Naive thymus-derived CD4-positive, alpha-beta T cell (primary cell): ENCODE results near the gene GALNT7. TPM values are rescaled to one million over a fixed set of nuclear protein-coding genes. Genes with fewer than 3 reads are reported as not detected.

Experiments
- ATAC-seq: fragments of 150-1000 bp; cut with Tn5 transposase; 2 replicates; pipeline ENCODE4 v1.10.0; 2021; ENCODE audit warnings: mild to moderate bottlenecking, moderate library complexity
- CTCF ChIA-PET: fragments of 350-600 bp; sonication (Branson Sonifier 250); formaldehyde crosslinking; loops from one replicate; lab custom pipeline; 2021; ENCODE audit warnings: antibody characterized with exemption; lab: Charles Lee
- POLR2A ChIA-PET: fragments of 350-600 bp; sonication (Branson Sonifier 250); formaldehyde crosslinking; loops from one replicate; lab custom pipeline; 2021; ENCODE audit warnings: antibody characterized with exemption, inconsistent platforms; lab: Charles Lee
- DNase-seq, 9 donors: peaks; one replicate each; pipeline versions ENCODE4 v3.0.0 to v3.0.0-alpha.2; 2020 to 2022; ENCODE audit warnings: mixed read lengths in 1 of 9
- H3K27ac ChIP-seq: one replicate; pipeline ENCODE4 v1.7.0; 2013; ENCODE audit warnings: mild to moderate bottlenecking, low read depth, low read length, moderate library complexity
- H3K27me3 ChIP-seq, 2 donors: one replicate each; pipeline ENCODE4 v1.7.0; 2013; ENCODE audit warnings: low read length in 2 of 2, mild to moderate bottlenecking in 2 of 2, moderate library complexity in 2 of 2; ENCODE audit not compliant: control insufficient read depth in 2 of 2, insufficient read depth in 2 of 2
- H3K36me3 ChIP-seq, 3 experiments: 1 replicate in 2 of 3; 2 replicates in 1 of 3; pipeline ENCODE4 v1.7.0; 2013; ENCODE audit warnings: low read length in 3 of 3, mild to moderate bottlenecking in 3 of 3, moderate library complexity in 1 of 3; ENCODE audit not compliant: insufficient read depth in 3 of 3, control insufficient read depth in 2 of 3
- H3K4me1 ChIP-seq, 2 donors: one replicate each; pipeline ENCODE4 v1.7.0; 2013; ENCODE audit warnings: low read length in 2 of 2, mild to moderate bottlenecking in 2 of 2, moderate library complexity in 1 of 2; ENCODE audit not compliant: control insufficient read depth in 2 of 2, insufficient read depth in 2 of 2
- H3K4me3 ChIP-seq: 2 replicates; pipeline ENCODE4 v1.7.0; 2013; ENCODE audit warnings: mild to moderate bottlenecking, low read length
- H3K9me3 ChIP-seq, 3 experiments: 1 replicate in 2 of 3; 2 replicates in 1 of 3; pipeline ENCODE4 v1.7.0; 2013; ENCODE audit warnings: low read length in 3 of 3; ENCODE audit not compliant: control insufficient read depth in 2 of 3
- H3K27ac Mint-ChIP-seq, 9 donors: one replicate each; pipeline ENCODE4 v1.8.0; 2020 to 2022; ENCODE audit warnings: mixed read lengths in 9 of 9, mild to moderate bottlenecking in 8 of 9, moderate library complexity in 5 of 9, inconsistent platforms in 2 of 9
- H3K27me3 Mint-ChIP-seq, 5 donors: one replicate each; pipeline ENCODE4 v1.8.0; 2021 to 2022; ENCODE audit warnings: mixed read lengths in 5 of 5, mild to moderate bottlenecking in 1 of 5
- H3K36me3 Mint-ChIP-seq, 5 donors: one replicate each; pipeline ENCODE4 v1.8.0; 2020 to 2022; ENCODE audit warnings: mixed read lengths in 5 of 5, mild to moderate bottlenecking in 3 of 5, inconsistent platforms in 1 of 5
- H3K4me1 Mint-ChIP-seq, 7 donors: one replicate each; pipeline ENCODE4 v1.8.0; 2020 to 2022; ENCODE audit warnings: mixed read lengths in 7 of 7, mild to moderate bottlenecking in 3 of 7, inconsistent platforms in 1 of 7
- H3K4me3 Mint-ChIP-seq, 10 donors: one replicate each; pipeline ENCODE4 v1.8.0; 2020 to 2022; ENCODE audit warnings: mild to moderate bottlenecking in 10 of 10, mixed read lengths in 10 of 10, moderate library complexity in 6 of 10, inconsistent platforms in 2 of 10
- H3K9me3 Mint-ChIP-seq, 11 donors: one replicate each; pipeline ENCODE4 v1.8.0; 2020 to 2022; ENCODE audit warnings: mixed read lengths in 11 of 11, mild to moderate bottlenecking in 4 of 11, inconsistent platforms in 1 of 11, moderate library complexity in 1 of 11
- intact Hi-C, 2 donors: fragments of 100-400 bp; cut with micrococcal nuclease; formaldehyde crosslinking; loops; one replicate each; pipeline ENCODE4 v1.15.1; 2023
- polyA plus RNA-seq, 2 donors: library from polyadenylated mRNA; unstranded; fragments of 300-500 nt; fragmentation: Illumina TruSeq; gene quantifications; one replicate each; pipeline ENCODE4 v1.2.3, GENCODE V29; 2021
- total RNA-seq, 6 experiments: library from RNA in 5 of 6; stranded (reverse) in 5 of 6; gene quantifications; 1 replicate in 5 of 6; 2 replicates in 1 of 6; pipeline ENCODE4 v1.2.3 and lab custom pipeline; 2021 to 2026

GALNT7 gene
- total and polyA plus RNA-seq, 7 experiments from 2014 or later, result 8.3 to 24.1 (median 16.8) TPM

DNA sequence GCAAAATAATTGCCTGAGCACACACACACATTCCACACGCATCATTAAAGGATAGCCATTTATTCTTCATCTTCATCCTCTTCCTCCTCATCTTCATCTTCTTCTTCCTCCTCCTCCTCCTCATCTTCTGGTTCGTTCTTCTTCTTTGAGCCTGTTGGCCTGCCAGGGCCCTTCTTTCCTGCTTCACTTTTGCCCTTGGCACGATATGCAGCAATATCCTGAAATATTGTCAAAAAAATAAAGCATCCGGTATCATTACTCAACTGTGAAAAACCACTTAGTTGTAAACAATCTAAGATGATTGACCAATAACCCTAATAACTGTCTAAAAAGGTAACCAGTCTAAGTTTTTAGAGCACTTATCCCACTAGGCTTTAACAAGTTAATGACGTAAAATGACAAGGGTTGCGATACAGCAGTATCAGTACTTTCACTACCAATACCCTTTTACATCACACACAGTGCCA is 163.4 kb downstream of the GALNT7 start:
- Mint-ChIP-seq H3K4me3 (peak overlapping the region in 7 of 10 donors; percentile 14 to 100 (median 93)), H3K4me1 (peaks cover 20 to 52% (median 30%) of the 10 kb centered on the region in 7 donors), H3K9me3 (peaks cover 0 to 6% (median 0%) of the 10 kb centered on the region in 11 donors), H3K27me3 (peaks cover 3 to 9% (median 7%) of the 10 kb centered on the region in 5 donors), H3K27ac (peak overlapping the region in 7 of 9 donors; percentile 64 to 99 (median 90)), H3K36me3 (peaks cover 4 to 31% (median 4%) of the 10 kb centered on the region in 5 donors)
- POLR2A ChIA-PET, result interaction anchor here (0.6 to 8.8 kb wide), 2 partner anchors 39 kb away, joined by 3 to 209 read pairs; partner anchors contain the start of gene SAP30
- DNase-seq, result no peak
- Histone ChIP-seq H3K9me3 (no peaks in the 10 kb centered on the region), H3K4me1 (peaks cover 7 to 18% of the 10 kb centered on the region in 2 donors), H3K4me3 (peak overlapping the region; percentile 89), H3K27ac (peak overlapping the region; percentile 98), H3K27me3 (no peaks in the 10 kb centered on the region), H3K36me3 (peaks cover 0 to 9% (median 6%) of the 10 kb centered on the region in 3 experiments)
- ATAC-seq, result no peak
- intact Hi-C loops, result loop anchor here (2.0 to 5.0 kb wide), 2 partner anchors 13 to 1190 kb away; partner anchors contain the start of gene HPGD (in 1 of the 2)
- CTCF ChIA-PET, result interaction anchor here (0.6 to 2.5 kb wide), 4 partner anchors 13 to 39 kb away, joined by 3 to 8 read pairs (median 6); partner anchors contain the start of gene SAP30

DNA sequence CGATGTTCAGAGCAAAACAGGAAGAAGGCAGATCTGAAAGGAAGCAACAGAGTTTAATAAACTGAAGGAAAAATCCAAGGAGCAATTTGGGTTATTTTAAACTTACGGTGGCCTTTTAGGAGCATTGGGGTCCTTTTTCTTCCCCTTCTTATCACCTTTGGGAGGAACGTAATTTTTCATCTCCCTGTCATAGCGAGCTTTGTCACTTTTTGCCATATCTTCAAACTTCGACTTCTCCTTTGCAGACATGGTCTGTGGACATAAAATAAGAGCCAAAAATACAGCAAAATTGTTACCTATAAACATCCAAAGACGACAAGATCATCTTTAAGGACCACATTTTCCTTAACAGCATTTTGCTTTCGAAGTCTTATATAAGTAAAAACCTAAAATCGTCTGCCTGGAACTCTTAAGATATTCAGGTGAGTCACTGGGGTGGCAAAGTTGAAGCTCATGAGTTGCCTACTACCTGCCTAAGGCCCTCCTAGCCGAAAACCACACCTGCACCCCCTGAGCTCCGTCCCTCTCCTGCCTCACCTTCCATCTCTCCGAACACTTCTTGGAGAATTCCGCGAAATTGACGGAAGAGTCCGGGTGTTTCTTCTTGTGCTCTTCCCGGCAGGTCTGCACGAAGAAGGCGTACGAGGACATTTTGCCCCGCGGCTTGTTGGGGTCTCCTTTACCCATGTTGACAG is 164.5 kb downstream of the GALNT7 start:
- H3K27me3 ChIP-seq, result no peaks in the 10 kb centered on the region
- H3K36me3 ChIP-seq, result peaks cover 0 to 9% (median 6%) of the 10 kb centered on the region in 3 experiments
- Mint-ChIP-seq H3K4me1 (peaks cover 20 to 57% (median 30%) of the 10 kb centered on the region in 7 donors), H3K36me3 (peaks cover 4 to 31% (median 4%) of the 10 kb centered on the region in 5 donors), H3K9me3 (peaks cover 0 to 6% (median 0%) of the 10 kb centered on the region in 11 donors), H3K4me3 (peak overlapping the region; percentile 89 to 100 (median 97)), H3K27ac (peak overlapping the region; percentile 86 to 99 (median 94)), H3K27me3 (peaks cover 3 to 18% (median 11%) of the 10 kb centered on the region in 5 donors)
- peak overlapping the region; percentile 89 for H3K4me3 ChIP-seq
- peak in 6 of 9 donors; percentile 8 to 31 (median 28) for DNase-seq
- H3K4me1 ChIP-seq, result peaks cover 7 to 18% of the 10 kb centered on the region in 2 donors
- ChIA-PET CTCF (interaction anchor here (0.7 to 2.5 kb wide), 4 partner anchors 14 to 173 kb away, joined by 3 to 8 read pairs (median 6); partner anchors contain the start of gene SAP30), POLR2A (interaction anchor here (0.8 to 8.8 kb wide), 13 partner anchors 8 to 951 kb away, joined by 3 to 209 read pairs (median 6); partner anchors contain the start of genes CEP44, FBXO8 and SAP30)
- peak overlapping the region; percentile 98 for H3K27ac ChIP-seq
- no peak for ATAC-seq
- intact Hi-C loops, result loop anchor here (2.0 to 5.0 kb wide), 2 partner anchors 14 to 1189 kb away; partner anchors contain the start of gene HPGD (in 1 of the 2)
- H3K9me3 ChIP-seq, result no peaks in the 10 kb centered on the region

DNA sequence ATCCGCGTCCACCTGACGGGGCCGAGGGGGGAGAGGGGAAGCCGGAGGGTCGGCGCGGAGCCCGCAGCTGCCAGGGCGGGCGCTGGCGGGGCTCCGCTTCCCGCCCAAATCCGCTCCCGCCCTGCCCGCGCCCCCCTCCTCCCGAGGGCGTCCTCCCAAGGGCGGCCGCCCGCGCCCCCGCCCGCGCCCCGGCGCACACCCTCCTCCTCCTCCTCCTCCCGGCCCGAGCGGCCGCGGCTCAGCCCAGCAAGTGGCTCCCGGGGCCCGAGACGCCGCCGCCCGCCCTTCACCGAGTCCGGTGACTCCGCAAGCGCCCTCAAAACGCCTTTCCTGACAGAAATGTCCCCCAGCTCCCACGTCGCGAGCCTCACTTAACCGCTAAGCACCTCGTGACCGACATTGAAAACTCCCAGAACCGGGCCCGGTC is 165.1 kb downstream of the GALNT7 start:
- H3K9me3 Mint-ChIP-seq, result peaks cover 0 to 6% (median 0%) of the 10 kb centered on the region in 11 donors
- H3K36me3 Mint-ChIP-seq, result peaks cover 4 to 31% (median 4%) of the 10 kb centered on the region in 5 donors
- no peaks in the 10 kb centered on the region for H3K27me3 ChIP-seq
- ChIA-PET CTCF (interaction anchor here (0.6 to 2.5 kb wide), 4 partner anchors 14 to 172 kb away, joined by 3 to 8 read pairs (median 4); partner anchors contain the start of gene SAP30), POLR2A (interaction anchor here (0.8 to 8.8 kb wide), 17 partner anchors 9 to 950 kb away, joined by 3 to 209 read pairs (median 4); partner anchors contain the start of genes CEP44, FBXO8 and SAP30)
- H3K4me1 Mint-ChIP-seq, result peaks cover 20 to 57% (median 30%) of the 10 kb centered on the region in 7 donors
- H3K27me3 Mint-ChIP-seq, result peaks cover 4 to 18% (median 11%) of the 10 kb centered on the region in 5 donors
- no peak for ATAC-seq
- peaks cover 0 to 9% (median 6%) of the 10 kb centered on the region in 3 experiments for H3K36me3 ChIP-seq
- intact Hi-C loops, result loop anchor here (1.0 to 5.0 kb wide), 9 partner anchors 10 to 1189 kb away; partner anchors contain the start of genes GALNT7 (in 2 of the 2), SAP30 (in 2 of the 2), CEP44 (in 1 of the 2) and FBXO8 (in 1 of the 2)
- peak overlapping the region; percentile 97 to 100 (median 99) for H3K27ac Mint-ChIP-seq
- H3K4me3 Mint-ChIP-seq, result peak overlapping the region; percentile 93 to 100 (median 99)
- peak overlapping the region; percentile 89 for H3K4me3 ChIP-seq
- peak overlapping the region; percentile 98 for H3K27ac ChIP-seq
- DNase-seq, result peak in 1 of 9 donors; percentile 46
- H3K4me1 ChIP-seq, result peaks cover 7 to 18% of the 10 kb centered on the region in 2 donors
- no peaks in the 10 kb centered on the region for H3K9me3 ChIP-seq

DNA sequence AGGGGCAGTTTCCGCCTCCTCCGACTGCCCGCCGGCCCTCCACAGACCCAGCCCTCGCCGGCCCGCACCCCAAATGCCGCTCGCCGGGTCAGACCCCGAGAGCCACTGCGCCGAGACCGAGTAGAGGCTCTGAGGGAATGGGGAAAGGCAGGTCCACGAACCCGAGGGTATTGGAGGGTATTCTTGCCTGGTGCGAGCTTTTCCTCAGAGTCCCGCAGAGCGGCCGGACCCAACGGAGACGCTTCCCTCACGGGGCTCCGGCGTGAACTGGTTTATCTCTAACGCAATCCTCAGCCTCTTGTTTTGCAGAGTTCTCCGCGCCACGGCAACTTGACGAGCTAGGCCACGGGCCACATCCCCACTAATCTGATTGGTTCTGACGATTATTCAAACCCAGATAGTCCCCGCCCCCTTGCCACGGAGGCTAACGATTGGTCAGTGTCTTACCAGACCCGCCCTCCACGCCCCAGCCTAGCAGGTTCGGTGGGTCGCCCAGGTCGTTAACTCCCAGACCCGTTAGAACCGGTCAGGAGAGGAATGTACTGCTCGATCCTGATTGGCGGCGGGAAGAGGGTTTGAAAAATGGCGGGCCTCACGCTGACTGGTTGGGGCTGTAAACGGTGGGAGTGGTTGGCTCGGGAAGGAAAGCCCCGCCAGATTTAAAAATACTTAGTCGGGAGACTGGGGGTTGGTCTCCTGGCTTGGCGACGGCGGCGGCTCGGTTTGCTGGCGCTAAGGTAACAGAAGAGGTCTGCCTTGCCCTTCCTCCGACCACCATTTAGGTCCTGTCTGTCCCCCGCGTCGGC is 165.7 kb downstream of the GALNT7 start, which contains the start of gene HMGB2:
HMGB2 (minus strand) TSS at position 274 of the 806 bp plus-strand sequence. CDS start 709 bp downstream, outside the sequence.
- Histone ChIP-seq H3K9me3 (no peaks in the 10 kb centered on the region), H3K36me3 (peaks cover 0 to 9% (median 6%) of the 10 kb centered on the region in 3 experiments), H3K4me1 (peaks cover 7 to 18% of the 10 kb centered on the region in 2 donors), H3K27ac (peak within 1 kb of the TSS; percentile 98), H3K4me3 (peak within 1 kb of the TSS; percentile 89), H3K27me3 (no peaks in the 10 kb centered on the region)
- peaks cover 6 to 18% (median 11%) of the 10 kb centered on the region in 5 donors for H3K27me3 Mint-ChIP-seq
- POLR2A ChIA-PET, result interaction anchor here (0.6 to 8.8 kb wide), 23 partner anchors 10 to 950 kb away, joined by 3 to 209 read pairs (median 4); partner anchors contain the start of genes CEP44, FBXO8 and SAP30
- intact Hi-C loops, result loop anchor here (1.0 to 5.0 kb wide), 9 partner anchors 11 to 1188 kb away; partner anchors contain the start of genes GALNT7 (in 2 of the 2), SAP30 (in 2 of the 2), CEP44 (in 1 of the 2) and FBXO8 (in 1 of the 2)
- CTCF ChIA-PET, result interaction anchor here (0.6 to 2.5 kb wide), 3 partner anchors 37 to 172 kb away, joined by 3 to 8 read pairs (median 3); partner anchors contain the start of gene SAP30
- peak within 1 kb of the TSS; percentile 97 to 100 (median 99) for H3K27ac Mint-ChIP-seq
- peaks cover 4 to 27% (median 4%) of the 10 kb centered on the region in 5 donors for H3K36me3 Mint-ChIP-seq
- H3K9me3 Mint-ChIP-seq, result peaks cover 0 to 6% (median 0%) of the 10 kb centered on the region in 11 donors
- peak within 1 kb of the TSS; percentile 93 to 100 (median 99) for H3K4me3 Mint-ChIP-seq
- peak; percentile 96 to 100 (median 100) for DNase-seq
- ATAC-seq, result peak; percentile 97
- peaks cover 20 to 55% (median 30%) of the 10 kb centered on the region in 7 donors for H3K4me1 Mint-ChIP-seq
